ENCODE data around the gene GLT1D1. TPM values are rescaled to one million over a fixed set of nuclear protein-coding genes. Genes with fewer than 3 reads are reported as not detected.

The GLT1D1 gene
- total and polyA plus RNA-seq, 2 donors (not counting 3 experiments of a cell fraction or from before 2014, with no cell fraction given) = not detected

GRCh38 chr12:128857133-128857763 lies 4.0 kb downstream of the GLT1D1 start:
- Histone ChIP-seq H4K20me1 (replicated peaks; ENCODE audit: control insufficient read depth, extremely low read depth, insufficient read depth, low read length) (no peaks in the 10 kb centered on the region), H3K9me1 (replicated peaks; ENCODE audit: control insufficient read depth, extremely low read depth, insufficient read depth, low read length) (no peaks in the 10 kb centered on the region), H3K36me3 (ENCODE audit: control insufficient read depth in 2 of 2, extremely low read depth in 1 of 2, insufficient read depth in 2 of 2, low read length in 2 of 2) (no peaks in the 10 kb centered on the region), H3K27me3 (ENCODE audit: control insufficient read depth in 2 of 2, insufficient read depth in 2 of 2, low read length in 2 of 2) (peaks cover 0 to 2% of the 10 kb centered on the region in 2 experiments), H3K79me2 (ENCODE audit: control insufficient read depth, insufficient read depth, low read length) (no peaks in the 10 kb centered on the region), H3K9ac (replicated peaks; ENCODE audit: extremely low read depth, insufficient read depth, low read length) (no peak overlapping the region), H3K4me2 (ENCODE audit: insufficient read depth, low read length) (no peak overlapping the region), H3K4me1 (ENCODE audit: control insufficient read depth, extremely low read depth, insufficient read depth, low read length) (no peaks in the 10 kb centered on the region), H3K4me3 (replicated peaks in 1 of 3; ENCODE audit: insufficient read depth in 1 of 3, low read depth in 1 of 3, low read length in 3 of 3) (no peak overlapping the region), H2AFZ (ENCODE audit: low read depth, low read length) (no peak overlapping the region), H3K9me3 (replicated peaks; ENCODE audit: control insufficient read depth, insufficient read depth, low read length) (no peaks in the 10 kb centered on the region), H3K27ac (ENCODE audit: insufficient read depth, low read depth, low read length) (no peak overlapping the region)
- dilution Hi-C loops (cut with MboI; ENCODE audit: extremely low pct_ligation_motif_present, low sequenced_read_pairs) = no loop called here
- ChIA-PET POLR2A (no interaction called here), CTCF (no interaction called here)
- no peak for DNase-seq (ENCODE audit: low read depth, low spot score)
- BruUV-seq (replicated peaks) = no TSS peak
- no peak for FAIRE-seq
- intact Hi-C loops (cut with micrococcal nuclease) = no loop called here
- TF ChIP-seq EZH2 (IDR thresholded peaks at IDR 0.05; ENCODE audit: borderline replicate concordance, low read depth, low read length, severe bottlenecking) (no peak), JUN (IDR thresholded peaks at IDR 0.05; ENCODE audit: borderline replicate concordance, insufficient read depth, insufficient read length, low read depth) (no peak), CTCF (IDR thresholded peaks at IDR 0.05; ENCODE audit: extremely low read depth in 1 of 2, insufficient read depth in 1 of 2, low read depth in 1 of 2, low read length in 2 of 2) (no peak), POLR2AphosphoS5 (IDR thresholded peaks at IDR 0.05; ENCODE audit: insufficient read depth, low read depth, low read length) (no peak), MYC (IDR thresholded peaks at IDR 0.05; ENCODE audit: low read depth, low read length) (no peak), POLR2A (IDR thresholded peaks at IDR 0.05; ENCODE audit: low read depth, low read length) (no peak), GATA2 (IDR thresholded peaks at IDR 0.05; ENCODE audit: insufficient read depth, insufficient read length, low read depth, low read length) (no peak)

Data from endothelial cell of umbilical vein (primary cell).